ENCODE measurements around the gene RSRC2. TPM values are rescaled to one million over a fixed set of nuclear protein-coding genes. Genes with fewer than 3 reads are reported as not detected.

RSRC2 gene
- polyA plus RNA-seq, 3 donors: 7.6 to 63.5 (median 15.8) TPM

- H3K36me3 ChIP-seq (replicated peaks in 1 of 2; ENCODE audit: control insufficient read depth in 1 of 2, insufficient read depth in 2 of 2, low read length in 2 of 2): peaks cover 29 to 44% of the 10 kb centered on the region in 2 donors
- H3K4me1 Mint-ChIP-seq: peaks cover 41% of the 10 kb centered on the region
These were observed 25.8 kb downstream of the RSRC2 start, which contains the start of gene ZCCHC8 for GRCh38 chr12:122500685-122501488. ZCCHC8 (minus strand) TSS chr12:122500932; CDS start chr12:122500840, 92 bp downstream.

More at GRCh38 chr12:122500685-122501488, 25.8 kb downstream of the RSRC2 start, which contains the start of gene ZCCHC8:
- Mint-ChIP-seq H3K4me3 (peak within 1 kb of the TSS; percentile 95 to 98), H3K9me3 (peaks cover 0 to 2% (median 0%) of the 10 kb centered on the region in 7 donors), H3K27ac (peak within 1 kb of the TSS; percentile 95 to 99 (median 99)), H3K36me3 (peaks cover 28 to 42% of the 10 kb centered on the region in 2 donors), H3K27me3 (ENCODE audit: low read depth in 3 of 3) (peaks cover 0 to 2% (median 0%) of the 10 kb centered on the region in 3 donors)
- peak within 1 kb of the TSS; percentile 99 for H2AFZ ChIP-seq (ENCODE audit: insufficient read depth, low read depth, low read length, poor library complexity, severe bottlenecking)
- DNase-seq: peak; percentile 97 to 98 (median 97)
- peaks cover 32% of the 10 kb centered on the region for H4K20me1 ChIP-seq (ENCODE audit: insufficient read depth, low read length)
- under 1% methylated on average over 47 of the region's 52 CpGs for WGBS (ENCODE audit: insufficient coverage)
- H3K4me3 ChIP-seq (replicated peaks in 1 of 3; ENCODE audit: low read depth in 2 of 3, low read length in 3 of 3): peak within 1 kb of the TSS; percentile 71 to 99 (median 78)
- no peak for TF ChIP-seq CTCF (IDR thresholded peaks at IDR 0.05)
- peaks cover 32 to 50% of the 10 kb centered on the region in 2 donors for H3K4me1 ChIP-seq (ENCODE audit: control insufficient read depth in 1 of 2, insufficient read depth in 2 of 2, low read length in 2 of 2)
- peak within 1 kb of the TSS; percentile 89 for H3K4me2 ChIP-seq (replicated peaks; ENCODE audit: extremely low read depth, low read length, poor library complexity, severe bottlenecking)
- H3K9ac ChIP-seq (ENCODE audit: insufficient read depth, low read length, poor library complexity, severe bottlenecking): peak within 1 kb of the TSS; percentile 98
- no peaks in the 10 kb centered on the region for H3K9me3 ChIP-seq (replicated peaks in 1 of 2; ENCODE audit: control insufficient read depth in 1 of 2, insufficient read depth in 1 of 2, low read length in 2 of 2)
- intact Hi-C loops (cut with micrococcal nuclease): loop anchor here in 1 of 2 donors (10.0 kb wide), 1 partner anchor 236 kb away; the partner anchor contains the start of gene VPS33A
- H3K27me3 ChIP-seq (ENCODE audit: control insufficient read depth in 2 of 2, insufficient read depth in 2 of 2, low read length in 2 of 2): no peaks in the 10 kb centered on the region
- peaks cover 61% of the 10 kb centered on the region for H3K79me2 ChIP-seq (ENCODE audit: insufficient read depth, low read length)
- H3K27ac ChIP-seq (ENCODE audit: low read depth in 1 of 2, low read length in 2 of 2): peak within 1 kb of the TSS; percentile 84 to 99

Data from CD14-positive monocyte (primary cell).